Astrocyte (in vitro differentiated cells and primary cell): ENCODE measurements around the gene SLC16A10.

ENCODE experiments used
- EZH2 ChIP-seq: IDR thresholded peaks from 2 replicates; pipeline ENCODE4 v1.6.1; 2012; ENCODE audit warnings: mild to moderate bottlenecking, low read length, inconsistent platforms; ENCODE audit not compliant: insufficient read depth
- TF ChIP-seq, protein P1 (sequence below): IDR thresholded peaks from 2 replicates; pipeline ENCODE4 v1.5.1; 2011; ENCODE audit warnings: low read depth, mild to moderate bottlenecking, inconsistent platforms, low read length, moderate library complexity; ENCODE audit not compliant: insufficient read depth

GRCh38 chr6:111172563-111172962 lies 85.3 kb downstream of the SLC16A10 start:
- TF ChIP-seq, protein P1, sequence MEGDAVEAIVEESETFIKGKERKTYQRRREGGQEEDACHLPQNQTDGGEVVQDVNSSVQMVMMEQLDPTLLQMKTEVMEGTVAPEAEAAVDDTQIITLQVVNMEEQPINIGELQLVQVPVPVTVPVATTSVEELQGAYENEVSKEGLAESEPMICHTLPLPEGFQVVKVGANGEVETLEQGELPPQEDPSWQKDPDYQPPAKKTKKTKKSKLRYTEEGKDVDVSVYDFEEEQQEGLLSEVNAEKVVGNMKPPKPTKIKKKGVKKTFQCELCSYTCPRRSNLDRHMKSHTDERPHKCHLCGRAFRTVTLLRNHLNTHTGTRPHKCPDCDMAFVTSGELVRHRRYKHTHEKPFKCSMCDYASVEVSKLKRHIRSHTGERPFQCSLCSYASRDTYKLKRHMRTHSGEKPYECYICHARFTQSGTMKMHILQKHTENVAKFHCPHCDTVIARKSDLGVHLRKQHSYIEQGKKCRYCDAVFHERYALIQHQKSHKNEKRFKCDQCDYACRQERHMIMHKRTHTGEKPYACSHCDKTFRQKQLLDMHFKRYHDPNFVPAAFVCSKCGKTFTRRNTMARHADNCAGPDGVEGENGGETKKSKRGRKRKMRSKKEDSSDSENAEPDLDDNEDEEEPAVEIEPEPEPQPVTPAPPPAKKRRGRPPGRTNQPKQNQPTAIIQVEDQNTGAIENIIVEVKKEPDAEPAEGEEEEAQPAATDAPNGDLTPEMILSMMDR = no peak
- no peak for TF ChIP-seq EZH2
